ENCODE measurements around the gene CDK19. TPM values are rescaled to one million over a fixed set of nuclear protein-coding genes. Genes with fewer than 3 reads are reported as not detected.

The CDK19 gene
- total RNA-seq: 6.1 and 7.3 TPM in 2 replicates

DNA sequence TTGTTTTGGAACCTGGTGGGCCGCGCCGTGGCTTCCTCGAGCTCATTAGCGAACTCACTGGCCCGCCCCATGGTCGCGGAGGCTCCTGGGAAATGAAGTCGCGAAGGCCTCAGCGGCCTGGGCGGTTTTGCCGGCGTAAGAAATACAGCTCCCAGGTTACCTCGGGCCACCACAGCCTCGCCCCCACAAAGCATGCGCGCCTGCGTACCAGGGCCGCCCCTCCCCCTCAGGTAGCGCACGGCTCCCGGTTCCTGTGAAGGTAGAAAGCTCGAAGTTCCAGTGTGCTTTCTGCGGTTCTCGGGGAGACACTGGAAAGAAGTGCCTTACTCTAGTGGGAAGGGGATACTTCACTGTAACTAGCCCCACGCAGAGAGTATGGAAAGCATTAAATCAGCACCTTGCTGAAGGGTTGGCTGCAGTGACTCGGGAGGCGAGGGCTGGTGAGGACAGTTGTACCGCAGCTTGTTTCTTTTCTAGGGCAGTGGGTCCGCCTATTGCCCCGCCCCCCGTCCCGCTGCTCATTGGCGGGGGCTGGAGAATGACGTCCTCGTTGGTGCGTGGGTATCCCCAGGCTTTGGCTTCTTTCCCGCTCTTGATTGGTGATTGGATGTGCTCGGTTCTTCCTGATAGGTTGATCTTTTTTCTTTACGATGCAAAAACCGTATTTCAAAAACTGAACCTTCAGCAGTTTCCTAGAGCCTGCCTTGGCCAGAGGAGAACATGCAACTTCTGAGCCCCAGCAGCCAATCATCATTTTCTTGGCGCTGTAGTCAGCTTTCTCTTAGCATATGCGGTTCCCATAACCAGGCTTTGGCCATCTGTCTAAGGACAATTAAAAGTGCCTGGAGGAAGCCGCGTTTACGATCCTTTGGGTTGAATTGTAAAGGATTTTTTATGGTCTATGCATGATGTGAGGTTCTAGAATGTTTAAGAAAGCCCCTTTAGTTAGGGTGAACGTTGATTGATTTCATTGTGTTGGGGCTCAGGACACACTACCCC, at the start of gene CDK19:
CDK19 (minus strand) TSS at position 59 of the 999 bp plus-strand sequence. CDS start 333 bp downstream, outside the sequence.

Other genes with a start within 250 kb of the CDK19 start
- gene AMD1, start 59.3 kb upstream of the CDK19 start, total RNA-seq: 30.7 and 70.5 TPM in 2 replicates
- gene GTF3C6, start 143.2 kb upstream of the CDK19 start, total RNA-seq: 37.8 and 89.9 TPM in 2 replicates
- 34.7 and 52.3 TPM in 2 replicates for gene RPF2, start 166.6 kb upstream of the CDK19 start, total RNA-seq